K562 (cell line): Measurements from ENCODE around the gene DMWD. TPM values are rescaled to one million over a fixed set of nuclear protein-coding genes. Genes with fewer than 3 reads are reported as not detected.

ENCODE experiments used
- E2F3 ChIP-seq: fragments of 250-450 bp; sonication (Bioruptor Pico); IDR thresholded peaks from 2 replicates; pipeline ENCODE4 v1.4.0; 2020; ENCODE audit warnings: mild to moderate bottlenecking
- ETS2 ChIP-seq: IDR thresholded peaks from 2 replicates; pipeline ENCODE4 v1.6.1; 2016; ENCODE audit warnings: borderline replicate concordance, missing genetic modification characterization, mild to moderate bottlenecking, moderate library complexity, missing compliant biosample characterization; ENCODE audit not compliant: poor library complexity, severe bottlenecking
- GTF3C2 ChIP-seq: IDR thresholded peaks from 3 replicates; pipeline ENCODE4 v1.6.1; 2011; ENCODE audit warnings: borderline replicate concordance, mild to moderate bottlenecking, moderate library complexity; ENCODE audit not compliant: insufficient read length; ENCODE audit errors: extremely low read depth
- HMGN3 ChIP-seq: IDR thresholded peaks from 2 replicates; pipeline ENCODE4 v1.6.1; 2011; ENCODE audit warnings: borderline replicate concordance, low read depth, mild to moderate bottlenecking, mixed read lengths, low read length; ENCODE audit not compliant: insufficient read length; ENCODE audit errors: extremely low read depth
- LARP7 ChIP-seq: fragments of 450-650 bp; IDR thresholded peaks from 2 replicates; pipeline ENCODE4 v1.6.1; 2016
- MTA2 ChIP-seq: fragments of 450-650 bp; IDR thresholded peaks from 2 replicates; pipeline ENCODE4 v1.6.1; 2016; ENCODE audit warnings: low read depth
- PHB2 ChIP-seq: fragments of 450-650 bp; IDR thresholded peaks from 2 replicates; pipeline ENCODE4 v1.6.1; 2017; ENCODE audit warnings: low read depth
- RAD21 ChIP-seq, 2 experiments: fragments of 250-450 bp in 1 of 2; fragments of 450-650 bp in 1 of 2; sonication (Bioruptor Pico) in 1 of 2; formaldehyde crosslinking in 1 of 2; IDR thresholded peaks in 1 of 2; conservative IDR thresholded peaks in 1 of 2; 2 replicates each; pipeline versions ENCODE4 v1.4.0 to v1.8.0; 2020 to 2022; ENCODE audit warnings: mild to moderate bottlenecking in 2 of 2, moderate library complexity in 1 of 2
- RBM34 ChIP-seq: fragments of 200-400 bp; formaldehyde crosslinking; IDR thresholded peaks from 2 replicates; pipeline ENCODE4 v1.6.1; 2018; ENCODE audit warnings: low read length, borderline replicate concordance; ENCODE audit not compliant: insufficient read depth
- RCOR1 ChIP-seq, 2 experiments: IDR thresholded peaks; 2 replicates each; pipeline ENCODE4 v1.6.1; 2012; ENCODE audit warnings: low read depth in 2 of 2, low read length in 2 of 2, borderline replicate concordance in 1 of 2, improper control_type of control experiment in 1 of 2
- SAP30 ChIP-seq: fragments of 200-600 bp; sonication (generic); IDR thresholded peaks from 2 replicates; pipeline ENCODE4 v1.6.1; 2012; ENCODE audit warnings: borderline replicate concordance, low read depth, mild to moderate bottlenecking, moderate library complexity, low read length, control low read depth, inconsistent platforms; ENCODE audit not compliant: insufficient read depth, poor library complexity, severe bottlenecking
- STAT5A ChIP-seq: IDR thresholded peaks from 2 replicates; pipeline ENCODE4 v1.6.1; 2012; ENCODE audit warnings: low read length, inconsistent platforms, borderline replicate concordance
- TAF9B ChIP-seq: fragments of 450-650 bp; IDR thresholded peaks from 2 replicates; pipeline ENCODE4 v1.6.1; 2018; ENCODE audit warnings: mild to moderate bottlenecking; ENCODE audit not compliant: partially characterized antibody
- UBTF ChIP-seq, 2 experiments: IDR thresholded peaks; 2 replicates each; pipeline ENCODE4 v1.6.1; 2012; ENCODE audit warnings: improper control_type of control experiment in 2 of 2, low read depth in 2 of 2, low read length in 2 of 2, borderline replicate concordance in 1 of 2
- ZBTB7A ChIP-seq: IDR thresholded peaks from 2 replicates; pipeline ENCODE4 v1.6.1; 2011; ENCODE audit warnings: low read depth, mild to moderate bottlenecking, low read length, moderate library complexity, borderline replicate concordance; ENCODE audit not compliant: control insufficient read depth
- ZEB2 ChIP-seq: fragments of 450-650 bp; IDR thresholded peaks from 2 replicates; pipeline ENCODE4 v1.6.1; 2016
- ZNF12 ChIP-seq: sonication (generic); formaldehyde crosslinking; IDR thresholded peaks from 2 replicates; pipeline ENCODE4 v1.4.0; 2020; ENCODE audit warnings: mild to moderate bottlenecking, missing genetic modification reagents
- ZNF3 ChIP-seq: fragments of 250-450 bp; sonication (Bioruptor Pico); IDR thresholded peaks from 2 replicates; pipeline ENCODE4 v1.5.0; 2021; ENCODE audit warnings: mild to moderate bottlenecking, moderate library complexity
- ZNF445 ChIP-seq: fragments of 250-450 bp; sonication (Bioruptor Pico); IDR thresholded peaks from 2 replicates; pipeline ENCODE4 v1.4.0; 2020; ENCODE audit warnings: low read depth, mild to moderate bottlenecking, moderate library complexity
- ZNF75A ChIP-seq: fragments of 450-650 bp; formaldehyde crosslinking; IDR thresholded peaks from 2 replicates; pipeline ENCODE4 v1.4.0; 2020; ENCODE audit warnings: mild to moderate bottlenecking
- ZZZ3 ChIP-seq: fragments of 450-650 bp; IDR thresholded peaks from 2 replicates; pipeline ENCODE4 v1.6.1; 2016; ENCODE audit warnings: antibody characterized with exemption, mild to moderate bottlenecking, moderate library complexity
- polyA plus RNA-seq, 8 experiments: library from polyadenylated mRNA; depleted of rRNA in 4 of 8; stranded (reverse) in 5 of 8; unstranded in 3 of 8; fragments of >200 nt; fragmentation: Nextera tagmentation in 2 of 8; fragmentation: Illumina TruSeq in 1 of 8; extraction: Ambion mirVana in 2 of 8; extraction: Trizol in 1 of 8; gene quantifications; 2 replicates each; pipeline versions ENCODE4 v1.2.1 to v1.2.3, GENCODE V29; 2011 to 2014; ENCODE audit warnings: inconsistent platforms in 1 of 8, missing spikeins in 1 of 8
- total RNA-seq, 7 experiments: library from RNA; depleted of rRNA in 6 of 7; stranded (reverse); fragments of >200 nt in 6 of 7; fragmentation: Illumina TruSeq in 2 of 7; extraction: Trizol in 2 of 7; gene quantifications; 2 replicates each; pipeline versions ENCODE4 v1.2.1 to v1.2.3, GENCODE V29; 2011 to 2021; ENCODE audit warnings: low replicate concordance in 1 of 7

DMWD gene
- total and polyA plus RNA-seq, 9 of the 15 experiments (the other 6 are each of a cell fraction or from before 2014, with no cell fraction given): 4.7 to 54.6 (median 19.0) TPM

- no peak for TF ChIP-seq ZNF445 (CRISPR knock-in tag)
- TF ChIP-seq ZNF12 (CRISPR knock-in tag): no peak
- no peak for TF ChIP-seq ZNF3 (CRISPR knock-in tag)
- no peak for TF ChIP-seq SAP30
- TF ChIP-seq E2F3 (CRISPR knock-in tag): peak; percentile 89
- TF ChIP-seq UBTF (IDR thresholded peaks at IDR 0.05; ENCODE audit: borderline replicate concordance in 1 of 2, low read depth in 2 of 2, low read length in 2 of 2): 0 out of 4 replicates have a peak, but pooled peaks of 1 of the 2 experiments have one; percentile 27
- TF ChIP-seq ZZZ3: no peak
- TF ChIP-seq ZBTB7A: peak; percentile 99
- no peak for TF ChIP-seq PHB2
- no peak for TF ChIP-seq GTF3C2
- no peak for TF ChIP-seq ETS2 (tag)
- no peak for TF ChIP-seq STAT5A
- no peak for TF ChIP-seq RBM34
- TF ChIP-seq LARP7: 0 out of 2 replicates have a peak, but pooled peaks have one; percentile 38
- TF ChIP-seq MTA2: 0 out of 2 replicates have a peak, but pooled peaks have one; percentile 28
- no peak for TF ChIP-seq TAF9B
- peak; percentile 72 for TF ChIP-seq HMGN3
- TF ChIP-seq ZNF75A (CRISPR knock-in tag): no peak
- 0 out of 4 replicates have a peak, but pooled peaks of 1 of the 2 experiments have one; percentile 10 for TF ChIP-seq RCOR1 (IDR thresholded peaks at IDR 0.05; ENCODE audit: borderline replicate concordance in 1 of 2, low read depth in 2 of 2, low read length in 2 of 2)
- TF ChIP-seq ZEB2: peak; percentile 80
- TF ChIP-seq RAD21 (CRISPR knock-in tag; conservative IDR thresholded peaks at IDR 0.05 in 1 of 2, IDR thresholded peaks at IDR 0.05 in 1 of 2): peak; percentile 50 to 56
Measured at GRCh38 chr19:45779231-45780145, 13.2 kb downstream of the DMWD start (continued).
